ENCODE measurements around the gene TRIM41. TPM values are rescaled to one million over a fixed set of nuclear protein-coding genes. Genes with fewer than 3 reads are reported as not detected.

Gene TRIM41
- total and polyA plus RNA-seq, 9 of the 15 experiments (the other 6 are each of a cell fraction or from before 2014, with no cell fraction given), result 1.8 to 47.6 (median 20.9) TPM

DNA sequence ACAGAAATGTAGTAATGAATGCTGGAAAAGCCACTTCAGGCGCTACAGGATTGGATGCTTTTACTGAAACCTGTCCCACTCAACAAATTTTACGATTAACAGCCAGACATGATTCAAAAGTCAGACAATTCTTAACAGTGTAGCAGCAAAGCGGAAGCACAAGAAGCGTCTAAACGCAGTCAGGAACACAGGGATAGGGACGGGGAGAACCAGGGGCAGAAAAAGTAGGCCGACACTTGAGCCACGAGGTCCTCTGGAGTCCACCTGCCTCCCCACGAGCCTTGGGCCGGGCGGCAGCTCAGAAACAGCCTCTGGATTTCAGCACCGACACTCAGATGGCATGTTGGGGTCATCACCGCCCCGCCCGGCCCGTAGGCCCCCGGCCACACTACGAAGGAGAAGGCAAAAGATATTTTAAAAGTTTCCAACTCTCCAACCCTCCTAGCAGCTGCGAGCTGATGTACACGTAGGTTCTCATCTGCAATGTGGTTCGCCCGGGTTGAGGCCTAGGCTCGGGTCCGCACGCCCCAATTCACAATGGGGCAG, 20.0 kb downstream of the TRIM41 start (continued):
- TF ChIP-seq ZC3H4 (CRISPR knock-in tag; IDR thresholded peaks at IDR 0.05; ENCODE audit: borderline replicate concordance) (0 out of 2 replicates have a peak, but pooled peaks have one; percentile 72), POU5F1 (IDR thresholded peaks at IDR 0.05; ENCODE audit: borderline replicate concordance, low read depth, low read length, partially characterized antibody) (no peak), ATF7 (IDR thresholded peaks at IDR 0.05) (no peak), KAT7 (CRISPR knock-in tag; IDR thresholded peaks at IDR 0.05; ENCODE audit: borderline replicate concordance) (0 out of 2 replicates have a peak, but pooled peaks have one; percentile 71), RBM39 (optimal IDR thresholded peaks at IDR 0.05; ENCODE audit: low read depth, low read length) (peak; percentile 26), ZC3H8 (IDR thresholded peaks at IDR 0.05) (no peak), CREBBP (IDR thresholded peaks at IDR 0.05; ENCODE audit: low read depth, low read length) (no peak), PRMT5 (CRISPR knock-in tag; IDR thresholded peaks at IDR 0.05) (0 out of 2 replicates have a peak, but pooled peaks have one; percentile 23), RBM22 (IDR thresholded peaks at IDR 0.05; ENCODE audit: low read depth, low read length, poor library complexity, severe bottlenecking) (peak; percentile 78), CBFA2T3 (IDR thresholded peaks at IDR 0.05) (no peak), ZNF175 (CRISPR knock-in tag; IDR thresholded peaks at IDR 0.05; ENCODE audit: low read depth) (no peak), TEAD1 (CRISPR knock-in tag; IDR thresholded peaks at IDR 0.05) (0 out of 4 replicates have a peak, but pooled peaks of 1 of the 2 experiments have one; percentile 39), PHTF2 (CRISPR knock-in tag; IDR thresholded peaks at IDR 0.05) (no peak), JUN (IDR thresholded peaks at IDR 0.05; ENCODE audit: borderline replicate concordance, low read depth, low read length) (no peak), JUN (CRISPR knock-in tag; IDR thresholded peaks at IDR 0.05; ENCODE audit: borderline replicate concordance) (peak; percentile 61; the same call in 1 of the 2 replicates), CEBPG (CRISPR knock-in tag; IDR thresholded peaks at IDR 0.05) (peak; percentile 24; the same call in 1 of the 2 replicates), CEBPG (tag; conservative IDR thresholded peaks at IDR 0.05 in 1 of 2, IDR thresholded peaks at IDR 0.05 in 1 of 2) (no peak), FOXP1 (CRISPR knock-in tag; IDR thresholded peaks at IDR 0.05) (0 out of 2 replicates have a peak, but pooled peaks have one; percentile 29), MYBL2 (IDR thresholded peaks at IDR 0.05; ENCODE audit: low read depth) (no peak), MYBL2 (CRISPR knock-in tag; IDR thresholded peaks at IDR 0.05; ENCODE audit: borderline replicate concordance) (no peak)
- TF ChIP-seq, protein P1, sequence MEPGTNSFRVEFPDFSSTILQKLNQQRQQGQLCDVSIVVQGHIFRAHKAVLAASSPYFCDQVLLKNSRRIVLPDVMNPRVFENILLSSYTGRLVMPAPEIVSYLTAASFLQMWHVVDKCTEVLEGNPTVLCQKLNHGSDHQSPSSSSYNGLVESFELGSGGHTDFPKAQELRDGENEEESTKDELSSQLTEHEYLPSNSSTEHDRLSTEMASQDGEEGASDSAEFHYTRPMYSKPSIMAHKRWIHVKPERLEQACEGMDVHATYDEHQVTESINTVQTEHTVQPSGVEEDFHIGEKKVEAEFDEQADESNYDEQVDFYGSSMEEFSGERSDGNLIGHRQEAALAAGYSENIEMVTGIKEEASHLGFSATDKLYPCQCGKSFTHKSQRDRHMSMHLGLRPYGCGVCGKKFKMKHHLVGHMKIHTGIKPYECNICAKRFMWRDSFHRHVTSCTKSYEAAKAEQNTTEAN (CRISPR knock-in tag; IDR thresholded peaks at IDR 0.05), result peak; percentile 11; the same call in 1 of the 2 replicates
- TF ChIP-seq, protein P2, sequence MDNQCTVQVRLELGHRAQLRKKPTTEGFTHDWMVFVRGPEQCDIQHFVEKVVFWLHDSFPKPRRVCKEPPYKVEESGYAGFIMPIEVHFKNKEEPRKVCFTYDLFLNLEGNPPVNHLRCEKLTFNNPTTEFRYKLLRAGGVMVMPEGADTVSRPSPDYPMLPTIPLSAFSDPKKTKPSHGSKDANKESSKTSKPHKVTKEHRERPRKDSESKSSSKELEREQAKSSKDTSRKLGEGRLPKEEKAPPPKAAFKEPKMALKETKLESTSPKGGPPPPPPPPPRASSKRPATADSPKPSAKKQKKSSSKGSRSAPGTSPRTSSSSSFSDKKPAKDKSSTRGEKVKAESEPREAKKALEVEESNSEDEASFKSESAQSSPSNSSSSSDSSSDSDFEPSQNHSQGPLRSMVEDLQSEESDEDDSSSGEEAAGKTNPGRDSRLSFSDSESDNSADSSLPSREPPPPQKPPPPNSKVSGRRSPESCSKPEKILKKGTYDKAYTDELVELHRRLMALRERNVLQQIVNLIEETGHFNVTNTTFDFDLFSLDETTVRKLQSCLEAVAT (IDR thresholded peaks at IDR 0.05), result 0 out of 4 replicates have a peak, but pooled peaks of 1 of the 2 experiments have one; percentile 2
- TF ChIP-seq, protein P3, sequence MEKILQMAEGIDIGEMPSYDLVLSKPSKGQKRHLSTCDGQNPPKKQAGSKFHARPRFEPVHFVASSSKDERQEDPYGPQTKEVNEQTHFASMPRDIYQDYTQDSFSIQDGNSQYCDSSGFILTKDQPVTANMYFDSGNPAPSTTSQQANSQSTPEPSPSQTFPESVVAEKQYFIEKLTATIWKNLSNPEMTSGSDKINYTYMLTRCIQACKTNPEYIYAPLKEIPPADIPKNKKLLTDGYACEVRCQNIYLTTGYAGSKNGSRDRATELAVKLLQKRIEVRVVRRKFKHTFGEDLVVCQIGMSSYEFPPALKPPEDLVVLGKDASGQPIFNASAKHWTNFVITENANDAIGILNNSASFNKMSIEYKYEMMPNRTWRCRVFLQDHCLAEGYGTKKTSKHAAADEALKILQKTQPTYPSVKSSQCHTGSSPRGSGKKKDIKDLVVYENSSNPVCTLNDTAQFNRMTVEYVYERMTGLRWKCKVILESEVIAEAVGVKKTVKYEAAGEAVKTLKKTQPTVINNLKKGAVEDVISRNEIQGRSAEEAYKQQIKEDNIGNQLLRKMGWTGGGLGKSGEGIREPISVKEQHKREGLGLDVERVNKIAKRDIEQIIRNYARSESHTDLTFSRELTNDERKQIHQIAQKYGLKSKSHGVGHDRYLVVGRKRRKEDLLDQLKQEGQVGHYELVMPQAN (IDR thresholded peaks at IDR 0.05; ENCODE audit: borderline replicate concordance), result peak; percentile 62; the same call in 1 of the 2 replicates
- TF ChIP-seq, protein P4, sequence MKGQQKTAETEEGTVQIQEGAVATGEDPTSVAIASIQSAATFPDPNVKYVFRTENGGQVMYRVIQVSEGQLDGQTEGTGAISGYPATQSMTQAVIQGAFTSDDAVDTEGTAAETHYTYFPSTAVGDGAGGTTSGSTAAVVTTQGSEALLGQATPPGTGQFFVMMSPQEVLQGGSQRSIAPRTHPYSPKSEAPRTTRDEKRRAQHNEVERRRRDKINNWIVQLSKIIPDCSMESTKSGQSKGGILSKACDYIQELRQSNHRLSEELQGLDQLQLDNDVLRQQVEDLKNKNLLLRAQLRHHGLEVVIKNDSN (CRISPR knock-in tag; IDR thresholded peaks at IDR 0.05), result 0 out of 2 replicates have a peak, but pooled peaks have one; percentile 36

Measured in K562 (cell line).